GM21528 (cell line): ENCODE results near the gene XYLB.
"Not testable (repeated sequence)": the region's sequence is repeated elsewhere in the genome, so short reads cannot be mapped to it uniquely, and the experiment has no call there.

Experiments
- ATAC-seq: cut with Tn5 transposase; IDR thresholded peaks from one replicate; pipeline ENCODE4 v1.9.1; 2021; ENCODE audit warnings: mild to moderate bottlenecking, moderate library complexity; ENCODE audit not compliant: unreplicated experiment, low FRiP score

Gene XYLB

GRCh38 chr3:38346587-38347410, at the start of gene XYLB:
Gene XYLB (plus strand): TSS chr3:38346785. CDS start chr3:38346869, 84 bp downstream.
- ATAC-seq, result peak; percentile 96

- ATAC-seq, result not testable (repeated sequence)
Observed at GRCh38 chr3:38297053-38297452, 49.5 kb upstream of the XYLB start.

GRCh38 chr3:38297537-38297936, 49.0 kb upstream of the XYLB start:
- no peak for ATAC-seq

DNA sequence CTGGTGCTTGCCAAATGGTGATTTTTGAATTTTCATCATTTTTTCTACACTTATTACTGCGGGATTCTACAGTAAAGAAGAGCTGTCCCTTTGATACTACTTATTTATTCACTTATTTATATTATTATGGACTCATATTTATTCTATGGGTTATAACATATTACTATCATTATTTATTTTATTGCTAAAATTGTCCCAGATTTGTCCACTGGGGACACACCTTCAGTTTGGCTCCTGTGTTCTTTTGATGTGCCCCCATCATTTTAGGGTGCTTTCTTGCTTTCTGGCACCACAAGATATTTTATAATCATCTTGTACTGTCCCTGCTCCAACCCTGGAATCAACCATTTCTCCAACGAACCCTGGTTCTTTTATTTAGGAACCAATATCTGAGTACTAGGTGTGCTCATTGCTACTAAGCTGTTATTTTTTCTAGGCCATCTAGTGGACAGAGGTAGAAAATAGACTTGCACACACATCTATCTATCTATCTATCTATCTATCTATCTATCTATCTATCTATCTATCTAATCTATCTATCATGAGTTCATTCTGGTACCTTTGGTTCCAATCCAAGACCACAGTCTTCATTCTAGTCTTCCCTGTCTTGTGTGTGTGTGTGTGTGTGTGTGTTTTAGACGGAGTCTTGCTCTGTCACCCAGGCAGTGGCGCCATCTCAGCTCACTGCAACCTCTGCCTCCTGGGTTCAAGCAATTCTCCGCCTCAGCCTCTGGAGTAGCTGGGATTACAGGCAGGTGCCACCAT, 48.5 kb upstream of the XYLB start:
- ATAC-seq, result no peak

- no peak for ATAC-seq
Observed at GRCh38 chr3:38306941-38307340, 39.6 kb upstream of the XYLB start.

- no peak for ATAC-seq
Observed at GRCh38 chr3:38307599-38307998, 39.0 kb upstream of the XYLB start.

GRCh38 chr3:38308456-38308855, 38.1 kb upstream of the XYLB start:
- no peak for ATAC-seq

DNA sequence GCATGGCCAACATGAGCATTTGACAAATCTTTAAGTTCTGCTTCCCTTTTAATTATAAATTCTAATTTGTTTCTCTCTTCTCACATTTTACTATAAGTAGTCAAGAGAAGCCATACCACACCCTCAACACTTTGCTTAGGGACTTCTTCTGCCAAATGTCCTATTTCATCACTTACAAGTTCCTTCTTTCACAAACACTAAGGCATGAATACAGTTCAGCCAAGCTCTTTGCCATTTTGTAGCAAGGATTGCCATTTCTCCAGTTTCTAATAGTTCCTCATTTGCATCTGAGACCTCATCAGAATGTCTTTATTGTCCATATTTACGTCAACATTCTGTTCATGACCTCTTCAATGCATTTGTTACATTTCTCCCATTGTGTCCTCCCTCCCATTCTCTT, 35.1 kb upstream of the XYLB start:
- no peak for ATAC-seq

GRCh38 chr3:38311941-38312340, 34.6 kb upstream of the XYLB start:
- ATAC-seq, result no peak

DNA sequence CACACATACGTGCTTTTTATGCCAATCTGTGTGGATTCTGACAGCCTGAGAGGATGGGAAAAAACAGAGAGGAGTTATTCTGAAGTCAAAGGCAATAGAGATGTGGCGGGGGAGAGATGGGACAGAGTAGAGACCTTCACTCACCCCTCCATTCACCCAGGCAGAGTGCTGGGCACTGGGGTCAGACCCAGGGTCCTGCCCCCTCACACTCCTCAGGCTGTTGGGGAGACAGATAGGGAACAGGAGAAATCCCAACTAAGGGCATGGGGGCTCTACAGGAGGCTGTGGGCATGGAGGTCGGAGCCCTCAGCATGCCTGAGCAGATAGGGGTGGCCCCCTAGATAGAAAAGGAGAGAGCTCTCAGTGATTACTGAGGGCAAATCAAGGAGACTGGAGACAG, 34.2 kb upstream of the XYLB start:
- ATAC-seq, result no peak

DNA sequence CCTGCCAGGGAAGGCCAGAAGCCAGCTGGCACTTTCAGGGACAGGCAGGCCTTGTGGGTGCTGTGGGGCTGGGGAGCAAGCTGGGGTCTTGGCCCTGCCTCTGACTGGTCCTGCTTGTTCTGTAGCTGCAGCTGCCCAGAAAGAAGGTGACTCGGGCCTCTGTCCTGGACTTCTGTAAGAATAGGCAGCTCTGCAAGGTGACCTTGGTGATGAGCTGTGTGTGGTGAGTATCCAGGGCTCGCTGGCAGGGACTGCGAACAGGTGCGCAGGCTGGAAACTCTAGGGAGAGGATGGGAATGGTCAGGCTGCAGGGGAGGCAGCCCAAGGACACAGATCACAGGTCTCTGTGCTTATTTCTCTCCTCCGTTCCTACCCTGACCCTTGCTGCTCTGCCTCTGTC, 33.3 kb upstream of the XYLB start:
- no peak for ATAC-seq

DNA sequence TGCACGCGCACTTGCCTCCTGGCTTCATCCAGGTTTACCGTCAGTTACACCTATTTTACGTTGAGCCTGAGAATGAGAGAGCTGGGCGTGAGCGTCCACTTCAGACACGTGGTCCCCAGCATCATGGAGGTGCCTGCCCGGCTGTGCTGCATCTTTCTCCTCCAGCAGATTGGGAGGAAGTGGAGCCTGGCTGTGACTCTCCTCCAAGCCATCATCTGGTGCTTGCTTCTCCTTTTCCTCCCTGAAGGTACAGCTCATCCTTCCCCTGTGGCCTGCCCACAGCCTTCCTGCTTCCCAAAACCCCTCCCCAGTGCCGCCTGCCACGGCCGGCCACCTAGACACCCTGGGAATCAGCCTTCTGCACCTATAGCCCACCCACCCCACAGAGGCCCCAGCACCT, 32.9 kb upstream of the XYLB start:
- no peak for ATAC-seq

DNA sequence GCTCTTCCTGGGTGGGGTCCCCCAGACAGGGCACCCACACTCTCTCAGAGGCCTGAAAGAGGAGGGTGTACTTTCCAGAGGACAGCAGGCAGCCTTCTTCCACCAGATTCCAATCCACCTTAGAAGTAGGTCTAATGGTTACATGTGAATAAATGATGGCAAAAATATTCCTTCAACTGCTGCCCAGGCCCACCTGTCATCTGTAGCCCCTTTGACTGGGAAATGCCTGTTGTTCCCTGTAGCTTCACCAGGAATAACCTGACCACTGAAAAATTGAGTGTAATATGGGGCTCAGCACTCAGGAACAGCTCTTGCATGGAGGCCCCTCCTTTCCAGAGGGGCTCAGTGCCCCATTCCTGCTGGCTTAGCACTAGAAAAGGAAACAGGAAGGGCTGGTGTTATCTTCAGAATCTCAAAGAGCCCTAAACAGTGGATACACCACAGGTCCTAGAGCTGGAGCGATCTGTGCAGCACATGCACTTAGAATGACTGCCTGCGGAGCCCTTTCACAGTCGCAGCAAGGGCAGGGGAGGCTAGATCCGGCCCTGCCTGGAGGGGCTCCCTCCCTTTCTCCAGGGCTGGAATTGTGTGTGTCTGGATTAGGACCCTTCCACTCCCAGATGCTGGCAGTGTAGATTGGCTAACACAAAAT, 32.3 kb upstream of the XYLB start:
- ATAC-seq, result no peak

GRCh38 chr3:38314764-38315487, 31.7 kb upstream of the XYLB start:
- ATAC-seq, result no peak

GRCh38 chr3:38315488-38316230, 30.9 kb upstream of the XYLB start:
- no peak for ATAC-seq

DNA sequence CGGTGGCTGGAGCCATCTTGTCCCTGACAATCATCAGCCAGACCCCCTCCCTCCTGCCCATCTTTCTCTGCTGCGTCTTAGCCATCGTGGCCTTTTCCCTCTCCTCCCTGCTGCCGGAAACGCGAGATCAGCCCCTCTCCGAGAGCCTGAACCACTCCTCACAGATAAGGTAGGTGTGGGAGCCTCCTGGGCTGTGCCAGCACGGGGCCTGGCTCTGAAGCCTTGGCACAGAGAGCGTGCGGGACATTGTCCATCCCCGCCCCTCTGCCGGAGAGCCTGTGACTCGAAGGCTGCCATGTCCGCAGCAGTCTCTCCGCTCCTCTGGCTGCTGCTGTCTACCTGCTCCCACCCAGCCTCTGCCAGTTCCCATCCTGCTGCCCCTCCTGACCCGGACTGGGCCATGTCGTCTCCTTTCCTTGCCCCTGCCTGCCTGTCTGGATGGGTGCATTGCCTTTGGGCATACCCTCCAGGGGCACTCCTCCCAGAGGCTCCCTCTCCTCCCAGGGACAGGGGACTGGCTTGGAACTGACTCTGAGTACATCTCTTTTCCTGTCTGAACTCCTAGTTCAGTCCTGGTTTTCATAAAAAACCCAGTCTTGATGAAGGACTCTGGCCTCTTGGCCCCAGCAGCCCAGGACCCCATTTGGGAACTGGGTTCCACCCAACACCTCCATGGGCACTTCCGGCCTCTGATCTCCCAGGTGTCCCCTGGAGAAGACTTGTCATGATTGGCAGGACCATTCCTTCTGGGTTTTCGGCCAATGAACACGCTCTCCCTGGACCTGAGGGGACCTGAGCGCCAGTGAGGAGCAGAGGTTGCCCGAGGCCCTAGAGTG, 30.0 kb upstream of the XYLB start:
- no peak for ATAC-seq

GRCh38 chr3:38317192-38317759, 29.3 kb upstream of the XYLB start:
- ATAC-seq, result no peak

GRCh38 chr3:38318766-38319671, 27.6 kb upstream of the XYLB start:
- no peak for ATAC-seq
